D721Med (cell line): Measurements from ENCODE around the gene TEX48.

Experiments
- DNase-seq: peaks from one replicate; pipeline ENCODE4 v3.0.0; 2011; ENCODE audit warnings: low spot score; ENCODE audit not compliant: insufficient read length
- FAIRE-seq: peaks from 2 replicates; lab custom pipeline; 2011; peaks lifted over from hg19 to GRCh38; lab: Jason Lieb, UNC
- TF ChIP-seq, protein P1 (sequence below): IDR thresholded peaks from 2 replicates; pipeline ENCODE4 v1.5.1; 2012; ENCODE audit warnings: mild to moderate bottlenecking, control low read depth; ENCODE audit not compliant: insufficient read depth; ENCODE audit errors: missing control alignments

Gene TEX48

DNA sequence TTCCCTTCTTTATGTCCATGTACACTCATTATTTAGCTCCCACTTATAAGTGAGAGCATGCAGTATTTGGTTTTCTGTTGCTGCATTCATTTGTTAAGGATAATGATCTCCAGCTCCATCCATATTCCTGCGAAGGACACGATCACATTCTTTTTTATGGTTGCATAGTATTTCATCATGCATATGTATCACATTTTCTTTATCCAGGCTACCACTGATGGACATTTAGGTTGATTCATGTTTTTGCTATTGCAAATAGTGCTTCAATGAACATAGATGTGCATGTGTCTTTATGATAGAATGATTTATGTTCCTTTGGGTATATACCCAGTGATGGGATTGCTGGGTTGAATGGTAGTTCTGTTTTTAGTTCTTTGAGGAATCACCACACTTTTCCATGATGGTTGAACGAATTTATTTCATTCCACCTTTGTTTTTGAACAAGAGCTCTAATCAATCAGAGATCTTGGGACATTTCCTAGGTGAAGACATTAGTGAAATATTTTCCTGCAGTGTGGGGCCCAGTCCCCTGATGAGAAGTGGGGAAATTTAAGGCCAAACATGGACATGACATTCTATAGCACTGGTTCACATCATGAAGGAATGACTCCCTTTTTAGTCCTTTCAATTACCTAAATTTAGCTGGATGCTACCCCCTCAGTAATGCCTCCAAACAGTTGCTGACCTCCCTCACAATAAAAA is 7.1 kb upstream of the TEX48 start:
- DNase-seq, result no peak
- no peak for FAIRE-seq
- TF ChIP-seq, protein P1, sequence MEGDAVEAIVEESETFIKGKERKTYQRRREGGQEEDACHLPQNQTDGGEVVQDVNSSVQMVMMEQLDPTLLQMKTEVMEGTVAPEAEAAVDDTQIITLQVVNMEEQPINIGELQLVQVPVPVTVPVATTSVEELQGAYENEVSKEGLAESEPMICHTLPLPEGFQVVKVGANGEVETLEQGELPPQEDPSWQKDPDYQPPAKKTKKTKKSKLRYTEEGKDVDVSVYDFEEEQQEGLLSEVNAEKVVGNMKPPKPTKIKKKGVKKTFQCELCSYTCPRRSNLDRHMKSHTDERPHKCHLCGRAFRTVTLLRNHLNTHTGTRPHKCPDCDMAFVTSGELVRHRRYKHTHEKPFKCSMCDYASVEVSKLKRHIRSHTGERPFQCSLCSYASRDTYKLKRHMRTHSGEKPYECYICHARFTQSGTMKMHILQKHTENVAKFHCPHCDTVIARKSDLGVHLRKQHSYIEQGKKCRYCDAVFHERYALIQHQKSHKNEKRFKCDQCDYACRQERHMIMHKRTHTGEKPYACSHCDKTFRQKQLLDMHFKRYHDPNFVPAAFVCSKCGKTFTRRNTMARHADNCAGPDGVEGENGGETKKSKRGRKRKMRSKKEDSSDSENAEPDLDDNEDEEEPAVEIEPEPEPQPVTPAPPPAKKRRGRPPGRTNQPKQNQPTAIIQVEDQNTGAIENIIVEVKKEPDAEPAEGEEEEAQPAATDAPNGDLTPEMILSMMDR, result no peak

DNA sequence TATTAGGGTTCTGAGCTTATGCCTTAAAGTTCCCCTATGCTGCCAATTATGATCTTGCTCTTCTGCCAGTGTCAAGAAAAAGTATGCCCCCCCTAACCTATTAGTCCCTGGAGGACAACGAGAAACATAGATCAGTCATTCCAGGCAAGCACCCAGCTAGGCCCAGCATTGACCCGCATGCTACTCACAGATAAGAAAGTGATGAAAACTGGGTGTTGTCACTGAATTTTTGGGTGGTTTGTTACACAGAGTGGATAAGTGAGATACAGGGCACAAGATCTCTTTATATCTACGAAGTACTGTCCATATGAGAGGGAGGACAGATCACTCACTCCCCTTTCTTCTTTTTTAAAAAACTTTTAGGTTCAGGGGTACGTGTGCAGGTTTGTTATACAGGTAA is 6.4 kb upstream of the TEX48 start:
- DNase-seq (no peak), FAIRE-seq (no peak)
- TF ChIP-seq, protein P1, result no peak

DNA sequence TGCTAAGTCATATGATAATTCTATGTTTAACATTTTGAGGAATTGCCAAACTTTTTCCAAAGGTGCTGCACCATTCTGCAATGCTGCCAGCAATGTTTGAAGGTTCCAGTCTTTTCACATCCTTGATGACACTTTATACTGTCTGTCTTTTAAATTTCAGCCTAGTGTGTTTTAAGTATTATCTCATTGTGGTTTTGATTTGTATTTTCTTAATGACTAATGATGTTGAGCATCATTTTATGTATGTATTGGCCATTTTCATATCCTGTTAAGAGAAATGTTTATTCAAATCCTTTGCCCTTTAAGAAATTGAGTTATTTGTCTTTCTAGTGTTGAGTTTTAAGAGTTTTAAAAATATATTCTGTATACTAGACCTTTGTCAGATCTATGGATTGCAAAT is 5.0 kb upstream of the TEX48 start:
- TF ChIP-seq, protein P1, result no peak
- DNase-seq (no peak), FAIRE-seq (no peak)

DNA sequence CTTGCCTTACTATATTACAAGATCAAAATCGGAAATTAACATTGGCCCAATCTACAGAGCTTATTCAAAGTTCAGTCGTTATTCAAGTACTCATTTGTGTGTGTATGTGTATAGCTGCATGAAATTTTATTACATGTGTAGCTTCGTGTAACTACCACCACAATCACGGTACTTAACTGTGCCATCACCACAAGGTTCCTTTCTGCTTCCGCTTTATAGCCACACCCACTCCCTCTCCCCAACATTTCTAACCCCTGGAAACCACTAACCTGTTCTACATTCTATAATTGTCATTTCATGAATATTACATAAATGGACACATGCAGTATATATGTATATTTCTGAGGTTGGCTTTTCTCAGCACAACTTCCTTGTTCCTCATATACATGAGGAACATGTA is 4.0 kb upstream of the TEX48 start:
- FAIRE-seq (no peak), DNase-seq (no peak)
- TF ChIP-seq, protein P1, result no peak

DNA sequence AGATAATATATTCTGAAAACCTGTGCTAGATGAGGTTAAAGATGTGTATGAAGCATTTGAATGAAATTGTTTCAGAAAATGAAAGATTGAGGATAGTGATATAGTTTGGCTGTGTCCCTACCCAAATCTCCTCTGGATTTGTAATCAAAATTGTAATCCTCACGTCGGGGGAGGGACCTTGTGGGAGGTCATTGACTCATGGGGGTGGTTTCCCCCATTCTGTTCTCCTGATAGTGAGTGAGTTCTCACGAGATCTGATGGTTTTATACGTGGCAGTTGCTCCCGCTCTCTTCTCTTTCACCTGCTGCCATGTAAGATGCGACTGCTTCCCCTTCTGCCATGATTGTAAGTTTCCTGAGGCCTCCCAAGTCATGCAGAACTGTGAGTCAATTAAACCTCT is 2.0 kb upstream of the TEX48 start:
- TF ChIP-seq, protein P1, result no peak
- FAIRE-seq, result no peak

DNA sequence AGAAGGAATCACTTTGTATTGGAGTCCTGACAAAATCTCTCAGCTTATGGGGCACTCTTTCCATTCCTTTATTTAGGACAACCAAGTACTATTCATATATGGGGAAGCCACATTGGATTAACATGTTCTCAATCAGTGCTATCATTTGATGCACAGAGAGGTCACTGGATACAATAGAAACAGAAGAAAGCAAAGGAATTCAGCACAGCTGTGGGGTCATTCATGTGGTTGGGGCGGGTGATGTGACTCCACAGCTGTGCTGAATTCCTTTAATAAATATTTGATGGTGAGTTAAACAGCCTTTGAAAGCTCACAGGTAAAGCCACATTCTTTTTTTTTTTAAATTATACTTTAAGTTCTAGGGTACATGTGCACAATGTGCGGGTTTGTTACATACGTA is 854 bp upstream of the TEX48 start:
- FAIRE-seq (no peak), DNase-seq (no peak)
- TF ChIP-seq, protein P1, result no peak

More for the DNA sequence above, 2.0 kb upstream of the TEX48 start:
- DNase-seq, result no peak

DNA sequence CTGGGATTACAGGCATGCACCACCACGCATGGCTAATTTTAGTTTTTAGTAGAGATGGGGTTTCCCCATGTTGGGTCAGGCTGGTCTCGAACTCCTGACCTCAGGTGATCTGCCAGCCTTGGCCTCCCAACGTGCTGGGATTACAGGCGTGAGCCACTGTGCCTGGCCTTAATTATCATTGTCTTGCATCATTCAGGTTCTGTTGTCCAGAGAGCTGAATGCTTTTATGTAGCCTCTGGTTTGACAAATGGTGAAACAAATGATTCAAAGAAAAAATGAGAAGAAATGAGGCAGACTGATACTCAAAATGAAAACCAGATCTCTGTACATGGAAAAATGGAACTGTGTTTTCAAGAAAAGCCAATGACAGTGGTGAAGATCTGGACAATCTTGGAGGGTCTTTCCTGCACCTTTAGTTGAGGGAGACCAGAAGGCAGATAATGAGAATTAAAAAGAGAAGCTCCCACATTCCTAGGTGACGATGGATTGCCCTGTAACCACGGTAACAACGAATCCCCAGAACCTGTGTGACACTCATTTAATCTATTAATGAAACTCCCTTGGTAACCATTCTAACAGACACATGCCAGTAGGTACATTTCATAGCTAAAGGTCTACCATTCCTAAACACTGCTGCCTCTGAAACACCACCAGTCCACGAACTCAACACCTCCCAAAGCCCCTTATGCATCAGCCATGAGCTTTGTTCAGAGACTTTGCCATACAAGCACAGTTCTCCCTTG is 1.6 kb downstream of the TEX48 start:
- DNase-seq (no peak), FAIRE-seq (no peak)
- TF ChIP-seq, protein P1, result no peak
